Lower leg skin (tissue), 4 donors: ENCODE data around the gene MEIS2. TPM values are rescaled to one million over a fixed set of nuclear protein-coding genes. Genes with fewer than 3 reads are reported as not detected.

ENCODE experiments used
- DNase-seq, 2 donors: peaks; one replicate each; pipeline ENCODE4 v3.0.0-alpha.2; 2019; ENCODE audit warnings: low spot score in 2 of 2
- H3K4me3 ChIP-seq: fragments of 200-600 bp; sonication (generic); 2 replicates; pipeline ENCODE4 v1.5.1; 2017; ENCODE audit warnings: mild to moderate bottlenecking, low read depth; ENCODE audit not compliant: poor library complexity, severe bottlenecking
- POLR2A ChIP-seq, 2 donors: fragments of 450-650 bp; IDR thresholded peaks; one replicate each; pipeline ENCODE4 v1.6.1; 2016 to 2017; ENCODE audit warnings: antibody characterized with exemption in 2 of 2, mild to moderate bottlenecking in 1 of 2, moderate library complexity in 1 of 2
- WGBS, 2 donors: methylation state at CpG; one replicate each; pipeline ENCODE4 v1.1.5; 2018; 5-methylcytosine and 5-hydroxymethylcytosine counted together
- intact Hi-C: fragments of 100-400 bp; cut with DNase I; formaldehyde crosslinking; loops from one replicate; pipeline ENCODE4 v1.15.0; 2023; ENCODE audit warnings: low total_unique reads
- total RNA-seq, 4 donors: library from RNA; depleted of rRNA; stranded (reverse); fragments of >200 nt; gene quantifications; one replicate each; pipeline ENCODE4 v1.1.0, GENCODE V29; 2016
- TF ChIP-seq, protein P1 (sequence below), 3 donors: fragments of 450-650 bp; IDR thresholded peaks; one replicate each; pipeline ENCODE4 v1.5.1; 2016; ENCODE audit warnings: antibody characterized with exemption in 3 of 3, mild to moderate bottlenecking in 3 of 3, moderate library complexity in 2 of 3

The MEIS2 gene
- total RNA-seq, 4 donors from 2014 or later: 12.9 to 18.5 (median 15.8) TPM

DNA sequence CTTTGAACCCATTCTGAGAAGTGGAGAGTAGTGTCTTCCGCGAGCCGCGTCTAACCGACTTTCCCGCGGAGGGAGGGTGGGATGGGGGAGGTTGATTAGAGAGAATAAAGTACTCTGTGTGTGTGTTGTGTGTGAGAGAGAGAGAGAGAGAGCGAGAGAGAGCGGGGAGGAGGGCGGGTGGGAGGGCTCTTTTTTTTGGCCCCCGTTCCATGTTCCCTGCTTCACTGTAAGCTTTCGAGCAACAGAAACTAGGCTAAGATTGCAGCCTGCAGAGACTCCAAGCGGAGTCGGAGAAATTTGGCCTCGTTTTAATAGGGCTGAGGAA lies 1.6 kb upstream of the MEIS2 start:
- peak overlapping the region; percentile 78 for H3K4me3 ChIP-seq
- WGBS, 2 donors: 1% methylated on average over 15 of the region's 15 CpGs
- no peak for DNase-seq
- TF ChIP-seq, protein P1, sequence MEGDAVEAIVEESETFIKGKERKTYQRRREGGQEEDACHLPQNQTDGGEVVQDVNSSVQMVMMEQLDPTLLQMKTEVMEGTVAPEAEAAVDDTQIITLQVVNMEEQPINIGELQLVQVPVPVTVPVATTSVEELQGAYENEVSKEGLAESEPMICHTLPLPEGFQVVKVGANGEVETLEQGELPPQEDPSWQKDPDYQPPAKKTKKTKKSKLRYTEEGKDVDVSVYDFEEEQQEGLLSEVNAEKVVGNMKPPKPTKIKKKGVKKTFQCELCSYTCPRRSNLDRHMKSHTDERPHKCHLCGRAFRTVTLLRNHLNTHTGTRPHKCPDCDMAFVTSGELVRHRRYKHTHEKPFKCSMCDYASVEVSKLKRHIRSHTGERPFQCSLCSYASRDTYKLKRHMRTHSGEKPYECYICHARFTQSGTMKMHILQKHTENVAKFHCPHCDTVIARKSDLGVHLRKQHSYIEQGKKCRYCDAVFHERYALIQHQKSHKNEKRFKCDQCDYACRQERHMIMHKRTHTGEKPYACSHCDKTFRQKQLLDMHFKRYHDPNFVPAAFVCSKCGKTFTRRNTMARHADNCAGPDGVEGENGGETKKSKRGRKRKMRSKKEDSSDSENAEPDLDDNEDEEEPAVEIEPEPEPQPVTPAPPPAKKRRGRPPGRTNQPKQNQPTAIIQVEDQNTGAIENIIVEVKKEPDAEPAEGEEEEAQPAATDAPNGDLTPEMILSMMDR (IDR thresholded peaks at IDR 0.05): no peak
- TF ChIP-seq POLR2A (IDR thresholded peaks at IDR 0.05): no peak
- intact Hi-C loops: no loop called here

DNA sequence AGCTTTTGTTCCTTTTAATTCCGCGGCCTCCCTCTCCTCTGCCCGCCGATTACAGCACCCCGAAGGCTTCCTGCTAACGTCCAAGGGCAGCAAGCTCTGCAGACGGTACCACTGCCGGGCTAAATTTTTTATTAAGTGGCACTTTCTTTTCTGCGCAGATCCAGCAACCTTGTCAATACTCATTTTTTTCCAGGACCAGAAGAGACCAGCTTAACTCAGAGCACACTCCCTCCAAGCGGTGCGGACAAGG lies 542 bp upstream of the MEIS2 start:
- H3K4me3 ChIP-seq: peak overlapping the region; percentile 78
- intact Hi-C loops: no loop called here
- WGBS, 2 donors: 1% methylated on average over 11 of the region's 11 CpGs
- no peak for DNase-seq
- no peak for TF ChIP-seq POLR2A (IDR thresholded peaks at IDR 0.05)
- TF ChIP-seq, protein P1 (IDR thresholded peaks at IDR 0.05): no peak

DNA sequence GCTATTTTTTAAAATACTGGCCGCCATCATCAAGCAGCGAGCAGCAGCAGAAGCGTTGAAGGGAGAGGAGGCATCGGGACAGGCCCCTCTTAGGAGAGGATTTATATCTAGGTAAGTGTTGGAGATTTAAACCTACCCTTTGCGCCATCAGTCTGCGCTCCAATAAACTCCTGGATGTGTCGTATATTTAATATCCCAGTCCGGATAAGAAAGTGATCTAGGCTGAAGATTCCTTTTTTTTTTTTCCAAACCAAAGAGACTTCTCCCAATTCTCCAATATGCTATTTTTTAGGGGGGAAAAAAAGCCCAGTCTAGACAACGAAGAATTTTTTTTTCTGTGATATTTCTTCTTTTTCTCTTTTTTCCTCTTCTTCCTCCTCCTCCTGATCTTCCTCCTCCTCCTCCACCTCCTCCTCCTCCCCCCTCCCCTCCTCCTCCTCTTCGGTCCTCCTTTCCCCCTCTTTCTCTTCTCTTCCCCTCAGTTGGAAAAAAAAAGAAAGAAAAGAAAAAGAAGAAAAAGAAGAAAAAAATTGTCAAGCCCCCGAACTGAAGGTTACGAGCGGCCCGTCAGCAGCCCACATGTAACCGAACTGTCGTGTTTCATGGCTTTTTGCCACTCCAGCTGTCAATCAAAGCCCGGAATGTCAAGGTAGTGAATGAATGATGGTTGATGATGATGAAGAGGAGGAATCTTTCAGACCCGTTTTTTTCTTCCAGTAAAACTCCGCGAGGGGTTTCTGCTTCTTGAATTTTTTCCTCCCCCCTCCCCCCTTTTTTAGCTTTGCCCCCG lies 835 bp downstream of the MEIS2 start:
- WGBS, 2 donors: 1 to 2% methylated on average over 21 of the region's 21 CpGs
- intact Hi-C loops: no loop called here
- no peak for DNase-seq

DNA sequence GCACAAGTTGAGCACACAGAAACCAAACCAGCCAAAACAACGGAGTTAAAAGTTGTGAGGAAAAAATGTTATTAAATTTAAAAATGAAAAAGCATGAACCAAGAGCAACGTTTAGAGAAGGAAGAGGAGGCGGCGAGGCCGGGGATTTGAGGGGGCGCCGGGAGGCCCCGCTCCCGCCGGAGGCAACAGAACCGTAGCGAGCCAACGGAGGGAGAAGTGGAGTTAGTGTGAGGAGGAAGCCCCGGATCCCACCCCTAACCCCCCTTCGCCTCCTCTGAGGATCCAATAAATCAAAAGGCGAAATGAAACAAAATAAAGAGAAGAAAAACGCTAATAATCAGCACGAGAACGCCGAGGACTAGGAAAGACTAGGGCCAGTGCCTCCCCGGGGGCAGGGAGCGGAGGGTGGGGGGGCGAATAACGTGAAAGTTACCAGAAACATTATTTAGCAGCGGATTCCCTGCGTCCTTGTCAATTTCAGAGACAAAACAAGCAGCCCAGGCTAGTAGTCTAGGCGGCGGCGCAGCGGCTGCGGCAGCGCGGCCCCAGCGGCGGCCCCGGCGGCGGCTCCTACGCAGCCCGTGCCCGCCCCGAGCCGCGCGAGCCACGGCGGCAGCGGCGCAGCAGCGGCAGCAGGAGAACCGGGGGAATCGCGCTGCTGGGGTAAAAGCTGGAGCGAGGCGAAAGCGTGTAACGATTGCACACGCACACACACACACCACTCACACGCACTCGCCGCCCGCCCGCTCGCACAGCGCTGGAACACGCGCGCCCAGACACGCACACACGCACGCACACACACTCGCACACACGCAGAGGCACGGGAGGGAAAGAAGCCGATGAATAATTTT lies 1.7 kb downstream of the MEIS2 start:
- peak overlapping the region; percentile 58 for H3K4me3 ChIP-seq
- DNase-seq: peak in 1 of 2 donors; percentile 85
- TF ChIP-seq POLR2A (IDR thresholded peaks at IDR 0.05): no peak
- TF ChIP-seq, protein P1 (IDR thresholded peaks at IDR 0.05): no peak
- WGBS, 2 donors: 1% methylated on average over 75 of the region's 75 CpGs
- intact Hi-C loops: no loop called here

More for the DNA sequence above, 835 bp downstream of the MEIS2 start:
- no peak for TF ChIP-seq POLR2A (IDR thresholded peaks at IDR 0.05)
- TF ChIP-seq, protein P1 (IDR thresholded peaks at IDR 0.05): no peak
- H3K4me3 ChIP-seq: peak overlapping the region; percentile 58

DNA sequence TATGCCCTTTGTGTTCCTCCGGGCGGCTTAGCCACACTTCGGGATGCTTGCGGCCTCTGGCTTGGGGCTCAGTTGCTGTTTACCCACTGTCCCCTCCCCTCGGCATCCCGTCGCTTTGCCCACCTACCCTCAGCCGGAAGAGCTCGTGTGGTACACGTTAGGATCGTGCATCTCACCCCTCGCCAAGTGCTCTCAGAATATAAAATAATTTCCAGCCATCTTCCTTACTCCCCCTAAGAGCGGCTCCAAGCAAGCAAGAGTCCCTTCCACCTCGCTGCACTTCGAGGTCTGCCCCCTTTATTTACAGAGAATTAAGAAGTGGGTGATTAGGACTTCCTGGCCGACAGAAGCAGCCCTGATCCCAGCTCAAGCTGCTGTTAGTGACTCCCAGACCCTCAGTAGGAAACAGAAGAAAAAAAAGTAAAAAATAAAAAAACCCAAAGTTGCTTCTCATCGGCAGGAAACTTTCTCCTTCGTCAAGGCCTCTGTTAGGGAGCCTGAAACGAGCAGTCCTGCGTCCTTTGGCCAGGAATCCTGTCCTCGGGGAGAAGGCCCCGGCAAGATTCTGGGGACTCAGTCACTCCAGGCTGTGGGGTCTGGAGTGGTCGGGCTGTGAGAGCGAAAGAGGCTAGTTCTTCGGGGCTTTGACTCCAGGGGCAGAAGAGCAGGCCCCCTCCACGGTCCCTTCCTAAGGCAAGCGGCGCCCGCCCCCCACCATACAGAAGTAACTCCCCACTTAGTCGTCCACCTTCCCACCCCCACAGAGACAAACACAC lies 3.0 kb downstream of the MEIS2 start:
- intact Hi-C loops: no loop called here
- peak overlapping the region; percentile 58 for H3K4me3 ChIP-seq
- peak in 1 of 2 donors; percentile 83 for DNase-seq
- TF ChIP-seq POLR2A (IDR thresholded peaks at IDR 0.05): no peak
- TF ChIP-seq, protein P1 (IDR thresholded peaks at IDR 0.05): no peak
- WGBS, 2 donors: 13 to 19% methylated on average over 28 to 30 of the region's 30 CpGs
